ENCODE results near the gene PPP1R8. TPM values are rescaled to one million over a fixed set of nuclear protein-coding genes. Genes with fewer than 3 reads are reported as not detected.

PPP1R8 gene
- total and polyA plus RNA-seq, 2 of the 8 experiments (the other 6 are each of a cell fraction or from before 2014, with no cell fraction given): 33.4 to 51.8 TPM

DNA sequence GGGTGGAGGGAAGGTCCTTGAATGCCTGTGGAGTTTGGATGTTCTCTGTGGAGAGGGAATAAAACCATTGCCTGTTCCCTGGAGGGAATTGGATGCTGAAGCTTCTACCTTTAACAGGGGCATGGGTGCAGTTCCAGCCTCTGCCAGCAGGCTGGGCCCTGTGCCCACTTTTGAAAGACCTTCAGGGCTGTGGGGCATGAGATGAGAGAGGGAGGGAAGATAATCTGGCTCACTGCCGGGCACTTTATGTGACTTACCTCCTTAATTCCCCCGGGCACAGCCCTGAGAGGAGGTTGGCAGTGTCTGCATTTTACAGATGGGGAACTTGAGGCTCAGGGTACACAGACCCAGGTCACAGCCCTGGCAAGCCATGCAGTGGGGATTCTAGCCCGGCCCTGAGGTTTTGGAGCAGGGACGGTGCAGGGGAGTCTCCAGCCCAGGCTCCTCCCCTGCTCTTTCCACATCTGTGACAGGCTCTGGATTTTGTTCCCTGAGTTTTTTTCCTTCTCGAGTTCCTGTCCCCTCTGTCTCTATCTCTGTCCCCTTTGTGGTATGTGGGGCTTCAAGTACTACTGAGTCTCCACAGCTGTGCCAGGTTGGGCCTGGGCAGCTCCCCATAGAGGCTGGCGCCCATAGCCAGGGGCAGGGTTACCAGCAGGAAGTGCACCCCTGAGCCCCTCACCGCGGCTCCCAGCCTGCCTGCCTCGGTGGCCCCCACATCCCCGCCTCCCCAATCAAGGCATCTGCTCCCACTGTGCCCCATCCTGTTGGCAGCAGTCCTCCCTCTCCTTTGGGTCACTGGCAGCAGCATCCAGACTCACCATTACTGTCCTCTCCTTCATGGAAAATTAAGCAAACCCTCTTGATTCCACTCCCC lies 27.7 kb downstream of the PPP1R8 start:
- Histone ChIP-seq H2BK120ac (replicated peaks; ENCODE audit: low read depth, low read length) (no peak overlapping the region), H3K4me2 (ENCODE audit: insufficient read depth in 1 of 2, low read depth in 2 of 2, low read length in 2 of 2) (peak overlapping the region in 1 of 2 experiments; percentile 32; a peak in 1 of 4 replicates), H3K9ac (replicated peaks in 1 of 4; ENCODE audit: extremely low read depth in 1 of 4, low read depth in 3 of 4, low read length in 3 of 4) (no peak overlapping the region), H3K36me3 (ENCODE audit: control insufficient read depth in 2 of 4, insufficient read depth in 4 of 4, low read length in 3 of 4) (no peaks in the 10 kb centered on the region), H4K20me1 (replicated peaks in 1 of 2; ENCODE audit: control insufficient read depth in 1 of 2, insufficient read depth in 2 of 2, low read length in 2 of 2) (no peaks in the 10 kb centered on the region), H3K18ac (ENCODE audit: extremely low read depth, low read length) (peak overlapping the region; percentile 83), H3K56ac (replicated peaks; ENCODE audit: insufficient read length, low read depth, low read length) (no peak overlapping the region), H3K23ac (ENCODE audit: insufficient read length) (no peak overlapping the region), H3K27ac (ENCODE audit: low read depth, low read length) (no peak overlapping the region), H3K14ac (ENCODE audit: insufficient read length) (no peak overlapping the region), H3K27me3 (replicated peaks in 1 of 4; ENCODE audit: control insufficient read depth in 3 of 4, extremely low read depth in 1 of 4, insufficient read depth in 3 of 4, low read length in 3 of 4) (no peaks in the 10 kb centered on the region), H2BK5ac (ENCODE audit: low read depth, low read length) (no peak overlapping the region), H2AK5ac (ENCODE audit: low read depth, low read length) (no peak overlapping the region), H3K79me2 (ENCODE audit: control insufficient read depth in 1 of 2, insufficient read depth in 2 of 2, low read length in 2 of 2) (no peaks in the 10 kb centered on the region), H3K9me3 (ENCODE audit: insufficient read depth in 2 of 2, low read depth in 1 of 2, low read length in 1 of 2) (no peaks in the 10 kb centered on the region), H3K4ac (replicated peaks; ENCODE audit: insufficient read length, low read depth, low read length) (no peak overlapping the region), H4K5ac (ENCODE audit: insufficient read length, low read depth, low read length) (peak overlapping the region; percentile 35), H3K23me2 (ENCODE audit: low read depth, low read length) (no peaks in the 10 kb centered on the region), H4K91ac (replicated peaks; ENCODE audit: insufficient read length, low read length) (no peak overlapping the region), H2BK15ac (ENCODE audit: low read length) (0 out of 2 replicates have a peak overlapping the region, but pooled peaks have one; percentile 4), H3K4me3 (ENCODE audit: extremely low read depth in 1 of 4, insufficient read depth in 2 of 4, low read depth in 3 of 4, low read length in 4 of 4) (peak overlapping the region in 1 of 4 experiments; percentile 6; a peak in 1 of 8 replicates), H2BK20ac (ENCODE audit: low read length) (no peak overlapping the region), H3K4me1 (replicated peaks in 1 of 4; ENCODE audit: control insufficient read depth in 3 of 4, insufficient read depth in 4 of 4, low read length in 3 of 4) (no peaks in the 10 kb centered on the region; a peak in 1 of 7 replicates), H2AFZ (ENCODE audit: low read length) (peak overlapping the region; percentile 93), H2BK12ac (ENCODE audit: low read depth, low read length) (0 out of 2 replicates have a peak overlapping the region, but pooled peaks have one; percentile 60), H4K8ac (ENCODE audit: extremely low read depth, insufficient read depth, low read length) (peak overlapping the region; percentile 65; the same call in 1 of the 2 replicates), H3K79me1 (ENCODE audit: low read depth, low read length) (no peaks in the 10 kb centered on the region)
- 64% methylated on average over 10 of the region's 10 CpGs; no CpG with 5 or more reads in 1 of the 2 experiments for WGBS, 2 experiments (ENCODE audit: extremely low coverage in 1 of 2, insufficient coverage in 1 of 2, insufficient read length in 1 of 2, insufficient replicate concordance in 2 of 2, low coverage in 1 of 2, low lambda C conversion rate in 2 of 2, missing lambda C conversion rate in 1 of 2)
- POLR2A ChIA-PET (ENCODE audit: partially characterized antibody): interaction anchor here (1.0 to 1.8 kb wide), 3 partner anchors 15 to 36 kb away, joined by 3 to 4 read pairs (median 3); partner anchors contain the start of genes PPP1R8 and THEMIS2
- TF ChIP-seq, protein P1, sequence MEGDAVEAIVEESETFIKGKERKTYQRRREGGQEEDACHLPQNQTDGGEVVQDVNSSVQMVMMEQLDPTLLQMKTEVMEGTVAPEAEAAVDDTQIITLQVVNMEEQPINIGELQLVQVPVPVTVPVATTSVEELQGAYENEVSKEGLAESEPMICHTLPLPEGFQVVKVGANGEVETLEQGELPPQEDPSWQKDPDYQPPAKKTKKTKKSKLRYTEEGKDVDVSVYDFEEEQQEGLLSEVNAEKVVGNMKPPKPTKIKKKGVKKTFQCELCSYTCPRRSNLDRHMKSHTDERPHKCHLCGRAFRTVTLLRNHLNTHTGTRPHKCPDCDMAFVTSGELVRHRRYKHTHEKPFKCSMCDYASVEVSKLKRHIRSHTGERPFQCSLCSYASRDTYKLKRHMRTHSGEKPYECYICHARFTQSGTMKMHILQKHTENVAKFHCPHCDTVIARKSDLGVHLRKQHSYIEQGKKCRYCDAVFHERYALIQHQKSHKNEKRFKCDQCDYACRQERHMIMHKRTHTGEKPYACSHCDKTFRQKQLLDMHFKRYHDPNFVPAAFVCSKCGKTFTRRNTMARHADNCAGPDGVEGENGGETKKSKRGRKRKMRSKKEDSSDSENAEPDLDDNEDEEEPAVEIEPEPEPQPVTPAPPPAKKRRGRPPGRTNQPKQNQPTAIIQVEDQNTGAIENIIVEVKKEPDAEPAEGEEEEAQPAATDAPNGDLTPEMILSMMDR (IDR thresholded peaks at IDR 0.05; ENCODE audit: control extremely low read depth in 1 of 3, insufficient read depth in 1 of 3, low read depth in 1 of 3, low read length in 3 of 3): peak; percentile 89 to 99 (median 97)
- TF ChIP-seq RAD21 (IDR thresholded peaks at IDR 0.05 in 1 of 2, conservative IDR thresholded peaks at IDR 0.05 in 1 of 2; ENCODE audit: low read depth in 2 of 2, low read length in 2 of 2) (peak; percentile 99 to 100), TEAD4 (IDR thresholded peaks at IDR 0.05; ENCODE audit: low read depth, low read length) (0 out of 2 replicates have a peak, but pooled peaks have one; percentile 16), RBBP5 (IDR thresholded peaks at IDR 0.05; ENCODE audit: borderline replicate concordance, low read depth, low read length) (no peak)
- CTCF ChIA-PET (ENCODE audit: partially characterized antibody): interaction anchor here (0.5 to 3.1 kb wide), 33 partner anchors 9 to 550 kb away, joined by 3 to 18 read pairs (median 5); partner anchors contain the start of gene XKR8
- DNase-seq (ENCODE audit: low read depth in 1 of 2, low spot score in 2 of 2) (peak; percentile 64 to 96), FAIRE-seq (no peak)

Measured in H1 (cell line).